ENCODE data around the gene DNAJC10.
"Not testable (repeated sequence)": the region's sequence is repeated elsewhere in the genome, so short reads cannot be mapped to it uniquely, and the experiment has no call there.

DNAJC10 gene

GRCh38 chr2:182715892-182716649 lies at the start of gene DNAJC10:
TSS of gene DNAJC10 (plus strand) at chr2:182716257. CDS start at chr2:182718087, 1,830 bp downstream.
- DNase-seq (ENCODE audit: low spot score), result peak; percentile 90

GRCh38 chr2:182666674-182667314 lies 49.3 kb upstream of the DNAJC10 start:
- no peak for DNase-seq (ENCODE audit: low spot score)

DNA sequence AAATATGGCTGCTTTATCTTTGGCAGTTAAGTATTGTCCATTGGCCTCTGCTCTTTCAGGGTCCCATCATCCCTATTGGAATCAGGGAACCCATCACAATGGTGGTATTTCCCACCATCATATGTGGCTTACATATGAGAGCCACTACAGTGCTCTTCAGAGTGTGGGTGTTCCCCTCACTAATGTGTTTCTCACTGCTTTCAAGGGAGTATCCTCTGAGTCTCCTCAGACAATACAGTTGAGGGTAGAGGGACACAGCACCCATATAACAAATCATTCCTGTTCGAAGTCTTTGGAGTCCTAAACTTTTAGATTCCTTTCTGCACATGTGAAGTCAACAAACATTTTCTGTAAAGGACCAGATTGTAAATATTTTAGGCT lies 48.8 kb upstream of the DNAJC10 start:
- DNase-seq (ENCODE audit: low spot score), result no peak

DNA sequence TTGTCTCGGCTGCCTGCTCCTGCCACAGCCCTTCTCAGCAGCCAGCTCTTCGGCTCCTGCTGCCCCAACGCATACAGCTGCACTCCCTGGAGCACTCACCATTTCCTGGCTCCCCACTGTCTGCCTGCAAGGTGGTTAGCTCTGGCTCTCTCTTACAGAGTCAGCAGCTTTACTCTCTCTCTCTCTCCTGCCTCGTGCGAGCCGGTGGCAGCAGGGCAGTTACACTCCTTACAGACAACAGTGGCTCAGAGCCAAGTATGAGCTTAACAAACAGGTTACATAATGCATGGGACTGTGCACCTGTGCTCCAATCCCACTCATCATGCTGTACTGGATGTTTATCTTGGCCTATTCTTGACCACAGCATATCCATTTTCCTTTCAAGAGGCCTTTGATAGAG lies 47.4 kb upstream of the DNAJC10 start:
- DNase-seq (ENCODE audit: low spot score), result no peak

GRCh38 chr2:182672466-182673165 lies 43.4 kb upstream of the DNAJC10 start:
- DNase-seq (ENCODE audit: low spot score), result no peak

DNA sequence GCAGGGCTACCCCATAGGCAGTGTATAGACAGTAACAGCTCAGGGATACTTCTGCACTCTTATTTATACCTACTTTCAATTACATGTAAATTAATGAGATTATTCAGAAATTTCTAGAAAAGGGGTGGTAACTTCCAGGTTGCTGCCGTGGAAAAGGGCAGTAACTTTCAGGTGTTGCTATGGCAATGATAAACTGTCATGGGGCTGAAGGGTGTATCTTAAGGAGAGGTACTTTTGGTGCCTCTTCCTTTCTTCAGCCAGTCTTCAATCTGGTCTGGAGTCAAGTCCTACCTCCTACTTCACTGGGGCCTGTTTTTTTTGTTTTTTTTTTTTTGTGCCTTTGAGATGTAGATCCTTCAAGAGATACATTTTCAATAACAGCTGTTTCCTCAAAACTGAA lies 35.2 kb upstream of the DNAJC10 start:
- DNase-seq (ENCODE audit: low spot score), result no peak

GRCh38 chr2:182682210-182682609 lies 33.8 kb upstream of the DNAJC10 start:
- no peak for DNase-seq (ENCODE audit: low spot score)

GRCh38 chr2:182685559-182685958 lies 30.5 kb upstream of the DNAJC10 start:
- DNase-seq (ENCODE audit: low spot score), result no peak

GRCh38 chr2:182686763-182687162 lies 29.3 kb upstream of the DNAJC10 start:
- DNase-seq (ENCODE audit: low spot score), result not testable (repeated sequence)

- DNase-seq (ENCODE audit: low spot score), result no peak
Observed at GRCh38 chr2:182694189-182694588, 21.9 kb upstream of the DNAJC10 start.

GRCh38 chr2:182695776-182696175 lies 20.3 kb upstream of the DNAJC10 start:
- no peak for DNase-seq (ENCODE audit: low spot score)

- no peak for DNase-seq (ENCODE audit: low spot score)
Observed at GRCh38 chr2:182698671-182699070, 17.4 kb upstream of the DNAJC10 start.

DNA sequence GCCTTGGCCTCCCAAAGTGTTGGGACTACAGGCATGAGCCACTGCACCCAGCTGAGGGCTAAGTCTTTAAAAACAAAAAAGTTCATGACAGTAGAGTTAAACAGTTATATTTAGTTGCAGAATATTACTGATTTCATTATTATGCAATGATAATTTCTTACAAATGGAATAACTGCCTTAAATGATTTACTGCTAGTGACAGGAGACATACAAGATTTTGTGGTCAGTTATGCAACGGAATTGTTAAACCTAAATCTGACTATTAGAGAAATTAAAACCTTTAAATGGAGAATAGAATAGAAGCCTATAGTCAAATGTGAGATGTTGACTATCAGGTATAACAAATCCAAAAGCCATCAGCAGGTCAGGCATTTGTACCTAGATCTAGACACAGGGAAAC lies 10.3 kb upstream of the DNAJC10 start:
- DNase-seq (ENCODE audit: low spot score), result no peak

GRCh38 chr2:182706751-182707150 lies 9.3 kb upstream of the DNAJC10 start:
- DNase-seq (ENCODE audit: low spot score), result no peak

- DNase-seq (ENCODE audit: low spot score), result peak; percentile 45
Observed at GRCh38 chr2:182713601-182714000, 2.5 kb upstream of the DNAJC10 start.

- DNase-seq (ENCODE audit: low spot score), result no peak
Observed at GRCh38 chr2:182715121-182715891, 751 bp upstream of the DNAJC10 start.

DNA sequence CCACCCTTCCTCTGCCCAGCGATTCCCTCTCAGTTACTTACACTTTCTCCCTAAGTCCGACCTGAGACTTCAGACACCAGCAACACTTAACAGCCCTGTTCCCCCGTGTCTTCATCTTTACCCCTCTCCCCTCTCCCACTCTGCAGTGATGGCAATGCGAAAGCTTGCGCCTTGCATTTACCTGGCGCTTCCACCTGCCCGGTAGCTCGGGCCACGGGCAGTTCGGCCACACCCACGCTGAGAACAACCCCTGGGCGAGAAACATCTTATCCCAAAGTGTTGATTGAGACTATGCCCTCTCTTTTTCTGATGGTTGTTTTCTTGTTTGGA lies 558 bp downstream of the DNAJC10 start:
- no peak for DNase-seq (ENCODE audit: low spot score)

GRCh38 chr2:182717416-182717815 lies 1.4 kb downstream of the DNAJC10 start:
- DNase-seq (ENCODE audit: low spot score), result no peak

GRCh38 chr2:182717816-182718215 lies 1.8 kb downstream of the DNAJC10 start:
- no peak for DNase-seq (ENCODE audit: low spot score)

DNA sequence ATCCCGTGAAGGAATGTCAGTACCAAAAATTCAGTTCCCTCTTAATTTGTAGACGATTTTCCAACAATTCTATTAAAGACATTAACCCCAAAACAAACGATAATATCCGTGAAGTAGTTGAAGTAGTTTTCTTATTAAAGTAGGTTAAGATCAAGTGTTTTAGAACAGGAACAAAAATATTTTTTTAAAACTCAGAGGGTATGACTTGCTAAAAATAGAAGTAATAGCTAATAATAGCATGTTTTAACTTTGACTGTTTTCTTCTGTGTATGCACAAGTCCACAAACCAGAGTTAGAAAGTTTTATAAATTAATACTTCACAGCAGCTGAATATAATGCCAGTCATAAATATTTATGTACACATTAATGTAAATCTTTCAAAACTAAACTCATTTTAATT lies 2.4 kb downstream of the DNAJC10 start:
- DNase-seq (ENCODE audit: low spot score), result no peak

DNA sequence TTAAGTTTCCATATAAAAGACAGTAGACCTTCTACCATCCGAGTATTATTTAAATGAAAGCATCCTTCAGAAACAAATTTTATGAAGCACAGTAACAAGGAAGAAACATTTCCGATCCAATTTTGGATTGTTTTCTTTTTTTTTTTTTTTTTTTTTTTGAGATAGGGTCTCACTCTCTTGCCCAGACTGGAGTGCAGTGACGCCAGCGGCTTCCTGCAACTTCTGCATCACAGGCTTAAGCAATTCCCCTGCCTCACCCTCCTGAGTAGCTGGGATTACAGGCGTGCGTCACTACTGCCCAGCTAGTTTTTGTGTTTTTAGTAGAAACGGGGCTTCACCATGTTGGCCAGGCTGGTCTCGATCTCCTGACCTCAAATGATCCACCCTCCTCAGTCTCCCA lies 3.1 kb downstream of the DNAJC10 start:
- DNase-seq (ENCODE audit: low spot score), result not testable (repeated sequence)

GRCh38 chr2:182724656-182725055 lies 8.6 kb downstream of the DNAJC10 start:
- no peak for DNase-seq (ENCODE audit: low spot score)

Measured in Ammon's horn (tissue), 1 donor.